ENCODE results near the gene RPL37A. TPM values are rescaled to one million over a fixed set of nuclear protein-coding genes. Genes with fewer than 3 reads are reported as not detected.

RPL37A gene
- total RNA-seq, 1 donor from 2014 or later = 2,564 TPM

DNA sequence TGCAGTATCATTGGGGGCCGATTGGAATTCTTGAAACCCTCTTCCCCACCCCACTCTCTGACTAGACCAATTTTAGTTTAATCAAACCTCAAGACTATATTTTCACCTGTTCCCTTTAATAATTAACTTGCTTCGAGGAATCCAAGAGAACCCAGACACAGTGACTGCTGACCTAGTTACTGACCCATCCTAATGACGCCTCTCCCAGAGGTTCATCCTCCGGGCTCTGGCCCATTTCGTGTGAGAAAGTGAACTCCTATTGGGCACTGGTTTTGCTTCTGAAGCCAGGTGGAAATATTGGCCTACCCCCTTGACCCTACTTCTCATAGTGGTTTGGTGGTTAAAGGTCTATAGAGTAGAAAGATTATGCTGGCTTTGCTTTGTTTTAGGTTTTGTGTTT, 39.9 kb downstream of the RPL37A start:
- no peak for DNase-seq (ENCODE audit: low read depth)
- Histone ChIP-seq H3K4me3 (ENCODE audit: low read depth, low read length) (no peak overlapping the region), H3K27me3 (ENCODE audit: control insufficient read depth, insufficient read depth, low read length) (no peaks in the 10 kb centered on the region), H3K36me3 (ENCODE audit: control insufficient read depth, insufficient read depth, low read length) (no peaks in the 10 kb centered on the region)
- TF ChIP-seq, protein P1, sequence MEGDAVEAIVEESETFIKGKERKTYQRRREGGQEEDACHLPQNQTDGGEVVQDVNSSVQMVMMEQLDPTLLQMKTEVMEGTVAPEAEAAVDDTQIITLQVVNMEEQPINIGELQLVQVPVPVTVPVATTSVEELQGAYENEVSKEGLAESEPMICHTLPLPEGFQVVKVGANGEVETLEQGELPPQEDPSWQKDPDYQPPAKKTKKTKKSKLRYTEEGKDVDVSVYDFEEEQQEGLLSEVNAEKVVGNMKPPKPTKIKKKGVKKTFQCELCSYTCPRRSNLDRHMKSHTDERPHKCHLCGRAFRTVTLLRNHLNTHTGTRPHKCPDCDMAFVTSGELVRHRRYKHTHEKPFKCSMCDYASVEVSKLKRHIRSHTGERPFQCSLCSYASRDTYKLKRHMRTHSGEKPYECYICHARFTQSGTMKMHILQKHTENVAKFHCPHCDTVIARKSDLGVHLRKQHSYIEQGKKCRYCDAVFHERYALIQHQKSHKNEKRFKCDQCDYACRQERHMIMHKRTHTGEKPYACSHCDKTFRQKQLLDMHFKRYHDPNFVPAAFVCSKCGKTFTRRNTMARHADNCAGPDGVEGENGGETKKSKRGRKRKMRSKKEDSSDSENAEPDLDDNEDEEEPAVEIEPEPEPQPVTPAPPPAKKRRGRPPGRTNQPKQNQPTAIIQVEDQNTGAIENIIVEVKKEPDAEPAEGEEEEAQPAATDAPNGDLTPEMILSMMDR (IDR thresholded peaks at IDR 0.05; ENCODE audit: insufficient read depth, low read length, poor library complexity, severe bottlenecking) = no peak

DNA sequence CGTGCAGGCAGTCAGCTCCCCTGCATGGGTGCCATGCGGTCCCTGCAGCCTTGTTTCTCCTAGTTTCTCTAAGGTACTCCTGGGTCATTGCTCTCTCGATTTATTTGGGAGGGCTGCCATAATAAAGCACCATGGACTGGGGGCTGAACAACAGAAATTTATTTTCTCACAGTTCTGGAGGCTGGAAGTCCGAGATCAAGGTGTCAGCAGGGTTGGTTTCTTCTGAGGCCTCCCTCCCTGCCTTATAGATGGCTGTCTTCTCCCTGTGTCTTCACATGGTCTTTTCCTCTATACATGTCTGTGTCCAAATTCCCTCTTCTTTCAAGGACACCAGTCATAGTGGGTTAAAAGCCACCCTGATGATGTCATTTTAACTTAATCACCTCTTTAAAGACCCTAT, 40.5 kb downstream of the RPL37A start:
- DNase-seq (ENCODE audit: low read depth) = no peak
- H3K36me3 ChIP-seq (ENCODE audit: control insufficient read depth, insufficient read depth, low read length) = no peaks in the 10 kb centered on the region
- no peak overlapping the region for H3K4me3 ChIP-seq (ENCODE audit: low read depth, low read length)
- TF ChIP-seq, protein P1 (IDR thresholded peaks at IDR 0.05; ENCODE audit: insufficient read depth, low read length, poor library complexity, severe bottlenecking) = no peak
- H3K27me3 ChIP-seq (ENCODE audit: control insufficient read depth, insufficient read depth, low read length) = no peaks in the 10 kb centered on the region

DNA sequence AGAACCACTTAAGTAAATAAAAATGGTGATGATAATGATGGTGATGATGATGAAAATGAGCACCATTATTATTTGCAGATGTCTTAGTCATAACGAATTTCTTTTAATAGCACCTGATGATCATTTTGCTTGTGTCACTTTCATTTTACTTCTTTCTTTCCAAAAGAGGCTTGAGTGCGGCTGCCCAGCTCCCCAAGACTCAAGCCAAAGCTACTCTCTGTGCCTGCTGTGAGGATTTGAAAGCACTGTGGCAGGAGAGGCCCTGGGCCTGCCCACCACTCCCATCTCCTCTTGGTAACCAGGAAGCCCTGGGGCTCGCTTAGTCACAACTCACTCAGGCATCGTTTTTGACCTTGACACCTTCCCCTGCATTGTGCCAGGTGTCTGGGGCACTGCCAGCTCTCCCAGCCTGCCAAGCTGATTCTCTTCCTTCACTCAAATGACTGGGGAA, 41.2 kb downstream of the RPL37A start:
- H3K36me3 ChIP-seq (ENCODE audit: control insufficient read depth, insufficient read depth, low read length) = no peaks in the 10 kb centered on the region
- H3K4me3 ChIP-seq (ENCODE audit: low read depth, low read length) = no peak overlapping the region
- TF ChIP-seq, protein P1 (IDR thresholded peaks at IDR 0.05; ENCODE audit: insufficient read depth, low read length, poor library complexity, severe bottlenecking) = no peak
- H3K27me3 ChIP-seq (ENCODE audit: control insufficient read depth, insufficient read depth, low read length) = no peaks in the 10 kb centered on the region
- DNase-seq (ENCODE audit: low read depth) = peak; percentile 78

DNA sequence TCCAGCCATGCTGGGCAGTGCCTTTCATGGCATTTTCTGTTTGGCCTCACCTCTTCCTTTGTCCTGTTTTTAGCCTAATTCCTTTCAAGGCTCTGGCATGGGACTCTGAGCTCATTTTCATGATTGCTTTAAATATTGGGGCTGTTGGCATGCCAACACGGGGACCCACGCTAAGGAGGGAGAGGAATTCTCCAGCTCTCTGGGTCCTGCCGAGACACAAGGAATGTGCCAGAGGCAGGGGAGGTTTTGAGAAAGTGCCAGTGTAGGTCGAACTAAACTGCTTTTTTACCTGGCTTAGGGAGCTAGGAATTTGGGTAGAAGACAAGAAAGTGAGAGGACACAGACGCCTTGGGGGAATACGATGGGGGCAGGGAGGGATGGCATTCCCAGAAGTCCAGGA, 42.3 kb downstream of the RPL37A start:
- Histone ChIP-seq H3K27me3 (ENCODE audit: control insufficient read depth, insufficient read depth, low read length) (no peaks in the 10 kb centered on the region), H3K4me3 (ENCODE audit: low read depth, low read length) (no peak overlapping the region)
- no peak for DNase-seq (ENCODE audit: low read depth)

DNA sequence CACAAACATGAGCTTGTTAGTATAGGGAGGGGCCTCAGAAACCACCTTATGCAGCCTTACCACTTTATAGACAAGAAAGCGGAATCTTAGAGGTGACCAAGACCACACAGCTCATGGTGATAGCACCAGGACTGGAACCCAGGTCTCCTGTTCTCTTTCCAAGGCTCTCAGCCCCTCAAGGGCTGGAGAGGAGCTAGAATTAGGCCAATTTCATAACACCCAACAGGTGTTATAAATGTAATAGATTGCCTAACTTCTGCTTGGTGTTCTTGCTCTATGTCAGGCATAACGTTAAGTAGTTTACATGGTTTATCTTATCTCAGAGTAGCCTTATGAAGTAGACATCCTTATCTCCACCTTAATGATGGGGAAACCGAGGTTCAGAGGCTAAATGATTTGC, 42.9 kb downstream of the RPL37A start:
- TF ChIP-seq, protein P1 (IDR thresholded peaks at IDR 0.05; ENCODE audit: insufficient read depth, low read length, poor library complexity, severe bottlenecking) = no peak
- no peak overlapping the region for H3K4me3 ChIP-seq (ENCODE audit: low read depth, low read length)
- no peaks in the 10 kb centered on the region for H3K27me3 ChIP-seq (ENCODE audit: control insufficient read depth, insufficient read depth, low read length)
- H3K36me3 ChIP-seq (ENCODE audit: control insufficient read depth, insufficient read depth, low read length) = no peaks in the 10 kb centered on the region
- DNase-seq (ENCODE audit: low read depth) = no peak

More for the DNA sequence above, 42.3 kb downstream of the RPL37A start:
- TF ChIP-seq, protein P1 (IDR thresholded peaks at IDR 0.05; ENCODE audit: insufficient read depth, low read length, poor library complexity, severe bottlenecking) = no peak
- H3K36me3 ChIP-seq (ENCODE audit: control insufficient read depth, insufficient read depth, low read length) = no peaks in the 10 kb centered on the region

DNA sequence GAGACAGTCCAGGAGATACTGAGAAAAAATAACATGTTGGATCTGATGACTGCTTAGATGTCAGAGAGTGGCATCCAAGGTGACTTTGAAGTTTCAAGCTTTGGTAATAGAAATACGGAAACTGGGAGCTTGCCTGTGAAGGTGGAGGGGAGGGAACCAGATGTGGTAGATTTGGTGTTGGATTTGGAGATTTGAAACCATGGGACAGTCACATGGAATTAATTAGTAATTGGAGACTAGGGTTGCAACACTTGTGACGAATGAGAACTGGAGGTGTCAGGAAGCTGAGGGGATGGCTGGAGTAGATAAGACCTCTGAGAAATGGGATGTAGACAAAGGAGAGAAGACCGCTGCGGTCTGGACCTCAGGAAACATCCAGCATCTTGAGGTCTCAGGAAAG, 46.7 kb downstream of the RPL37A start:
- no peak for DNase-seq (ENCODE audit: low read depth)
- no peaks in the 10 kb centered on the region for H3K36me3 ChIP-seq (ENCODE audit: control insufficient read depth, insufficient read depth, low read length)
- H3K4me3 ChIP-seq (ENCODE audit: low read depth, low read length) = no peak overlapping the region
- TF ChIP-seq, protein P1 (IDR thresholded peaks at IDR 0.05; ENCODE audit: insufficient read depth, low read length, poor library complexity, severe bottlenecking) = no peak
- peaks cover 3% of the 10 kb centered on the region for H3K27me3 ChIP-seq (ENCODE audit: control insufficient read depth, insufficient read depth, low read length)
